GM13976 (cell line): ENCODE data around the gene PARD3.
"Not testable (repeated sequence)": the region's sequence is repeated elsewhere in the genome, so short reads cannot be mapped to it uniquely, and the experiment has no call there.

ENCODE experiments used
- DNase-seq: peaks from one replicate; pipeline ENCODE4 v3.0.0; 2012; ENCODE audit warnings: low spot score
- in situ Hi-C: fragments of 300-500 bp; cut with MboI; formaldehyde crosslinking; loops from one replicate; pipeline ENCODE4 v1.12.0; 2022; ENCODE audit warnings: low sequenced_read_pairs, mixed read lengths, inconsistent platforms; ENCODE audit not compliant: unreplicated experiment
- TF ChIP-seq, protein P1 (sequence below): IDR thresholded peaks from 2 replicates; pipeline ENCODE4 v1.5.1; 2012; ENCODE audit warnings: borderline replicate concordance, mild to moderate bottlenecking; ENCODE audit not compliant: insufficient read depth; ENCODE audit errors: extremely low read depth, missing control alignments, control extremely low read depth

Gene PARD3

DNA sequence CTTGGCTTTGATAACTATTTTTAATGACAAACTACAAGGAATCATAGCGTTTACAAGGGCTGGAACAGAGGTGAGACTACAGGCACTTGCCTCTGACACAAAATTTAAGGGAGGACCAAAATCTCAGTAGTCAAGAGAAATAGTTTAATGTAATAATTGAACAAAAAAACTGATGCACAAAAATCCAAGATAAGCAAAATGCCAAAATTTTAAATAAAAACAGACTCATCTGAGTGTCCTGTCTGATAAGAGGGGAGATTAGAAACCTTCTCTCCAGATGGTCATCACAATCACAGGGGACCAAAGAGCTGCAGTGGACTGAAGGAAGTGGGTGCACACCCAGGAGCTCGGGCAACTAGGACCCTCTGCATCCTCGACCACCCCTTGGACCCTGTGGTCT is 70.5 kb downstream of the PARD3 start:
- TF ChIP-seq, protein P1, sequence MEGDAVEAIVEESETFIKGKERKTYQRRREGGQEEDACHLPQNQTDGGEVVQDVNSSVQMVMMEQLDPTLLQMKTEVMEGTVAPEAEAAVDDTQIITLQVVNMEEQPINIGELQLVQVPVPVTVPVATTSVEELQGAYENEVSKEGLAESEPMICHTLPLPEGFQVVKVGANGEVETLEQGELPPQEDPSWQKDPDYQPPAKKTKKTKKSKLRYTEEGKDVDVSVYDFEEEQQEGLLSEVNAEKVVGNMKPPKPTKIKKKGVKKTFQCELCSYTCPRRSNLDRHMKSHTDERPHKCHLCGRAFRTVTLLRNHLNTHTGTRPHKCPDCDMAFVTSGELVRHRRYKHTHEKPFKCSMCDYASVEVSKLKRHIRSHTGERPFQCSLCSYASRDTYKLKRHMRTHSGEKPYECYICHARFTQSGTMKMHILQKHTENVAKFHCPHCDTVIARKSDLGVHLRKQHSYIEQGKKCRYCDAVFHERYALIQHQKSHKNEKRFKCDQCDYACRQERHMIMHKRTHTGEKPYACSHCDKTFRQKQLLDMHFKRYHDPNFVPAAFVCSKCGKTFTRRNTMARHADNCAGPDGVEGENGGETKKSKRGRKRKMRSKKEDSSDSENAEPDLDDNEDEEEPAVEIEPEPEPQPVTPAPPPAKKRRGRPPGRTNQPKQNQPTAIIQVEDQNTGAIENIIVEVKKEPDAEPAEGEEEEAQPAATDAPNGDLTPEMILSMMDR = no peak
- in situ Hi-C loops = no loop called here
- DNase-seq = no peak

DNA sequence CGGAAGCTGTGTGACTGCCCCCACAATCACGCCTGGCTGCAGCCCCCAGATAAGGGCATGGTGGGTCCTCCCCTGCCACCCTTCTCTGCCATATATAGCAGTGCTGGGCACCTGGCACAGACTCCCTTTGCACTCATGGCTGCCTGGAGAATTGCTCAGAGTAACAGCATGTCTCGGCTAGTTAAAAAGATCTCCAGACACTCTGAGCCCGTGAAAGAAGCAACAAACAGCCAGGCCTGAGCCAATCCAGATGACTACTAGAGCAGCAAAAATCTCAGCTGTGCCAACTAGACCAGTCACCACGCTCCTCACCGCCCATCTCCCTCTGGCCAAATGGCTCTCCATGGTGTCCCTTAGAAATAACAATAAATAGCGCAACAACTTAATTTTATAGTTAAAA is 71.3 kb downstream of the PARD3 start:
- no peak for DNase-seq
- TF ChIP-seq, protein P1 = no peak
- in situ Hi-C loops = no loop called here

DNA sequence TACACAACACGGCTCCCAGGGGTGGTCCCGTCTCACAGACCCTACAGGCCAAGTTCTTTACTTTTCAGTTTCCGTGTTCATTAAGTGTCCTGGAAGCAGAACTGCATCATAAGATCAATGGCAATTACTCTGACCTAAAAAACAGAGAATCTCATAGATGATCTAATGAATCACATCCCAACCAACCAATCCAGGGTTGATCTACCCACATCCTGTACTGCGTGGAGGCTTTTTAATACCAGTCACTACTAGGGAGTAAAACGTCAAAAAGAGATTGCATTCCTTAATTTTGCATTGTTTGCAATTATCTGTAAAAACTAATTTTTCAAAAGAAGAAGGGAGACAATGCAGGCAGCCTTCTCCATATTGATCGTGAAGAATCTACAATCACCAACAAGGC is 72.6 kb downstream of the PARD3 start:
- in situ Hi-C loops = no loop called here
- TF ChIP-seq, protein P1 = no peak
- no peak for DNase-seq

DNA sequence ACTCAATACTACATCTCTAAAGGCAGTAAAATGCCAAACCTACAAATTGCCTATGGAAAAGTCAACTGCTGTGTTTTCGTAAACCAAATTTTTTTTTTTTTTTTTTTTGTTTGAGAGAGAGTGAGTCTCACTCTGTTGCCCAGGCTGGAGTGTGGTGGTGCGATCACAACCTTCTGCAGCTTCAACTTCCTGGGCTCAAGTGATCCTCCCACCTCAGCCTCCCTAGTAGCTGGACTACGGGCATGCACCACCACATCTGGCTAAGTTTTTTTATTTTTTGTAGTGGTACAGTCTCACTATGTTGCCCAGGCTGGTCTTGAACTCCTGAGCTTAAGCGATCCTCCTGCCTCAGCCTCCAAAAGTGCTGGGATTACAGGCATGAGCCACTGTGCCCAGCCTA is 74.0 kb downstream of the PARD3 start:
- DNase-seq, in situ Hi-C loops: not testable (repeated sequence)

DNA sequence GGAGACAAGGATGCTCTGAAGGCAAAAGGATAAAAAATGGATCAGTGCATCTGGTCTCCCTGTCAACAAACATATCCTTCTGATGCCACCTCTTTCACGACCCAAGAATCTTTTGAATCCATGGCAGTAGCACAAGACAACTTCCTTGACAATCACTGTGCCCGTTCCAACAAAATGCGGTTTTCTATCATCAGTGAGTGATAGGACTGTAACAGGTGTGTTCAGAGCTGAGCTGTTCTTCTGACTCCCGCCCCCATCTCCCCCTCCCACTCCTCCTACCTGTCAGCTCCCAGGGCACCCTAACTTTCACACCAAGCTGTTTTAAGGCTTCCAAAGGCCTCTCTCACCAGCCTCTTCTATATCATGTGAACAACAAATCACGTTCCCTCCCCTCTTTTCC is 74.8 kb downstream of the PARD3 start:
- no peak for DNase-seq
- in situ Hi-C loops = no loop called here
- TF ChIP-seq, protein P1 = no peak

DNA sequence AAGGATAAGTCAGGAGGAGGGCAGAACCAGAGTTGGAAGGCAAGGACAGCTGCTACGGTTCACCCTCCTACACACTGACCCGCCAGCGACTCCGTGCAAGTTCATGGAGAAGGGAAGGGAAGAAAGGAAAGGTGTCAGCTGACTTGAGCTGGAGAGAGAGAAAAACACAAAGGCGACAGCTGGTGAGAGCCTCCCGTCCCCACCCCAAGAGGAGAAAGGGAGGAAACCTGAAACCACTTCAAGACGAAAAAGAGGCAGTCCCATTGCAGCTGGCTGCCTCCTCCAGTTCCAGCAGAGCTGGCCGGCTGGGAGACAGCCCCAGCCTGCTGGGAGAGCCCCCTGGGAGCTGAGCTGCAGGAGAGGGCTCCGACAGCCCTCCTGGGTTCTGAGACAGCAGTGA is 75.2 kb downstream of the PARD3 start:
- TF ChIP-seq, protein P1 = no peak
- in situ Hi-C loops = no loop called here
- no peak for DNase-seq

DNA sequence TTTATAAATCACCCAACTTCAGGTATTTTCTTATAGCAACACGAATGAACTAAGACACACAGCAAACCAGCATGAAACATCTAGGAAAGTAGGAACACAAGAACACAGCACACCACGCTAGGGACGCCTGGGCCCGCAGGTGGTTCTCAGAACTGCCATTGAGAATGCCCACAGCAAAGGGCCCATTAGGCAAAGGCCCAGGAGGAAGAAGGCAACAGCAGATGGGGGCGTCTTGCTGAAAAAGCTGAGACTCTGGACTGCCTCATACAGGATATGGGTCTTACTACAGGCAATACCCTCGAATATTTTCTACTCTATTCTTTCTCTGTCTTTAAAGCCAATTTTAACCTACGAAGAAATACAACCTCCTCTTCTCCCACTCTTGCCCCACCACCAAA is 77.3 kb downstream of the PARD3 start:
- TF ChIP-seq, protein P1 = no peak
- in situ Hi-C loops = no loop called here
- DNase-seq = no peak
